GM18507 (cell line): ENCODE measurements around the gene GPR108.
A peak's percentile ranks its signal among the peaks of the same experiment; 100 is the strongest.
"Not testable (repeated sequence)": the region's sequence is repeated elsewhere in the genome, so short reads cannot be mapped to it uniquely, and the experiment has no call there.

ENCODE experiments used
- DNase-seq: peaks from one replicate; pipeline ENCODE4 v3.0.0; 2011; ENCODE audit warnings: low read depth; ENCODE audit not compliant: insufficient read length; ENCODE audit errors: extremely low spot score
- FAIRE-seq: peaks from 2 replicates; lab custom pipeline; 2011; peaks lifted over from hg19 to GRCh38; lab: Jason Lieb, UNC

GPR108 gene

GRCh38 chr19:6762253-6762797, 24.9 kb upstream of the GPR108 start:
- DNase-seq, FAIRE-seq: not testable (repeated sequence)

DNA sequence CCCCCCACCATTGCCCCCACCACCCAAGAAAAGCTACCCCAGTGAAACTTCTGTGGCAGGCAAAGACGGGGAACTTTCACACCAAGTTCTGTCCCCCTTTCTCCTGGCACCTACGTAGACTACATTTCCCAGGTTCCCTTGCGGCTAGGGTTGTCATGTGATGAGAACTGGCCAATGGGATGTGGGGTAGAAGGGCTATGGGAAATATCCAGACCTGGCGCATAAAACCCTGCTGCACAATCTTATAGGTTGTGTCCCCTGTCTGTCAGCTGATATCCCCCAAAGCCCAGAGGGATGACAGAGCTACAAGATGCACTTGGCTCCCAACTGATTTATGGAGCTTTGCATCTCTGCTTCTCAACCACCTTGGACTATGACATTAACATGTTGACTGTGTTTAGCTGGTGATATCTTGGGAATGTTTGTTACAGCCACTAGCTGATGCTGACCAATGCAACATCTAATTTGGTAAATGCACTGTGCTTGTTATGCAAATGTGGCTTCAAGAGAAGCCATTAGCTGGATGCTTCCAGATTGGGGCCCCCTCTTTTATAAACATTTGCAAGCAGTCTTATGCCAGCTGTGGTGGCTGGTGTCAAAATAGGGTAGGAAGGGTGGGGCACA, 23.8 kb upstream of the GPR108 start:
- FAIRE-seq (no peak), DNase-seq (no peak)

DNA sequence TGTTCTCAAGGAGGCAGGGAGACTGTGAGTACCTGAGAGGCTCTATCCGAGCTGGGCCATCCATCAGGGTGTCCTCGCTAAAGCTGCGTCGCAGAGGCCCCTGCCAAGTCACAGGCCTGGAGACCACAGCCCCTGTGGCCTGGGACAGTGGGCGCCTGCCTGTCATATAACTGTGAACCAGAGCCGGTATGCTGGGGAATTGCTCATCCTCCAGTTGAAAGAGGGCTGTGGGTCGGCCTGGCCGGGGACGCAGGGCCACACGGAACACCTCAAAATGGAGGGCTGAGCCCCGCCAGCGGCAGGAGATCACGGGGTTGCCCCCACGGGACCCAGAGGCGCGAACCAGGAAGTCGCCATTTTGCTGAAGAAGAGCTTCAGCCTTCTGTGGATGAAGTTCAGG, 23.2 kb upstream of the GPR108 start:
- DNase-seq = no peak
- no peak for FAIRE-seq

DNA sequence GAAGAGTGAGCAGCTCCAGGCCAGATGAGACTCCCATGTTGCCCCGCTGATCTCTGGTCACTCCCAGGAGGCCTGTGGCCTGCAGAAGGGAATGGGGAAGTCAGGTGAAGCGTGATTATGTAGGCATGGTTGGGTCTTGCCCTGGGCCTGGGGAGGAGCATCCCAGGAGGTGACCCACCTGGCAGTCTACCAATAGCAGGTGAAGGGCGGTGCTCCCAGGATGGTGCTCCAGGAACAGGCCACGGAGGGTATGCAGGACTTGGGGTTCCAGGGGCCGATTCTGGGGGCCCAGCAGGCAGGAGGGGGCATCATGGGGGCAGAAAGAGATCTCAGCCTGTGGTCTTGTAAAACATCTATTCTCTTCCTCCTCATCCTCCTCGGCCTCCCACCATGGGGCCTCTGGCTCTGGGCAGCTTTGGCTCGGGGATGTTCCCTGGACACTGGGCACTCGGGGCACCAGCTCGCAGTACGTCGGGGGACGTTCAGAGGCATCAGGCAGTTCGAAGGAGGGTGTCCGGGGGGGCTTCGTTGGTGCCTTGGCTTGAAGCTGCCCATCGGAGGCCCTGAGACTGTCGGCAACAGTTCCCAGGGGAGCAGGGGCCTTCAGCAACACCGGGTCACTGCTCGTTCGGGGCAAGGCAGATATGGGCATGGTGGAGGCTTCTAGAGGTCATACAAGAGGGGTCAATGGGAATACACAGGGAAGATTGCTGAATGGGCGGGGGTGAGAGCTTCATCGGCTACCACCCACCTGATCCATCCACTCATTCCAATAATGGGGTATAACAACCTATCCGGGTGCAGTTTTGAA, 17.5 kb upstream of the GPR108 start:
- FAIRE-seq = no peak
- no peak for DNase-seq

DNA sequence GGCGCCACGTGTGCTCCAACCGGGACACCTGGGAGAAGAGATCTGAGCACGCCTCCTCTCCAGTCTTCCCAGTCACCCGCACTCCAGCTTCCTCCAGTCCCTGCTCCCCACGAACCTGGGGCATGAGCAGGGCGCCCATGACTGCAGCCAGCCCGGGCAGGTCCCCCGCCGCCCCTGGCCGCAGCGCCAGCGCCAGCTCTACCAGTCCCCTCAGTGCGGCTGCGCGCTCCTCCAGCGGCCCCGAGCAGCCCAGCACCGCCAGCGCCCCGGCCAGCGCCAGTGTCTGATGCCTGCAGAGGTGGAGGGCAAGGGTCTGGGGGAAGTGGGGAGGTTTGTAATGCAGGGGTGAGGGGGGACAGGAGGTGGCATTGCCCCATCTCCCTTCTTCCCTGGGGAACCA, 16.8 kb upstream of the GPR108 start:
- DNase-seq (no peak), FAIRE-seq (no peak)

GRCh38 chr19:6753178-6754031, 16.0 kb upstream of the GPR108 start:
- FAIRE-seq (peak; percentile 98), DNase-seq (peak; percentile 86)

DNA sequence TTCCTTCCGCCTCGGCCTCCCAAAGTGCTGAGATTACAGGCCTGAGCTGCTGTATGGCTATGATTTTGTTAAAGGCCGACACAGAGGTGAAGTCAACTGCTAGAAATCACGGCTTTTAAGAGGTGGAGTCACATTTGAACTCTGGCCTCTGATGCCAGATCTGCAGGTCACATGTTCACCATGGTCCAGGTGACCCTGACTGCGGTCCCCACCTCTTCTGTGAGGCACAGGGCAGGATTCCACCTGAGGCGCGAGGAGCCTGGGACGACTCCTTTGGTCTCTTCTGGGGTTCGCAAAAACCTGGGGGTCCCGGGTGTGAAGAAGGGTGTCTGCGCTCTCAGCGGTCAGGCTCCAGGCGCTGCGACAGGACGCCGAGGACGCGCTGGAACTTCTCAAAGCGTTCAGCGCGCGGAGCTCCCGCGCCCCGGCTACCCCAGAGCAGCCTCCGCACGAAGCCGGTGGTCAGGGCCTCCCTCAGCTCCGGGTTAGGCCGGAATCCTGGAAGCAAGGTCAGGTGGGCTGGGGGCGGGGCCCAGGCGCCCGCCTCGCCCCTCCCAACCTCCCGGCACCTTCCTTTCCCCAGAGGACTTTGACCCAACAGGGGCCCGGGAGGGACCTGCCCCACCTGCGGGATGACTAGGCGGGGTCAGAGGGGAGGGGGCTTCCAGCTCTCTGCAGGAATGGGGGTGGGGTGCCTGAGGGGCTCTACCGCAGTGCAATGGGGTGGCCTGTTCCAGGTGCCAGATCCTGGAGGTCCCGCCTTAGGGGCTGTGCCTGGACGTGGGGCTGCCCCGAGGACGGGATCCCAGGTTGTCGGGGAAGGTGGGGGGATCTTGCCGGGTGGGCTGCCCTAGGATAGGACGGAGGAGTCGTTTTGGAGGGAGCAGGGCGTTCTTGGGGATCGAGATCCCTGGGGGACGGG, 15.1 kb upstream of the GPR108 start:
- FAIRE-seq (peak; percentile 29), DNase-seq (no peak)

GRCh38 chr19:6751189-6751588, 13.8 kb upstream of the GPR108 start:
- no peak for FAIRE-seq
- no peak for DNase-seq

GRCh38 chr19:6750062-6750461, 12.7 kb upstream of the GPR108 start:
- no peak for FAIRE-seq
- DNase-seq = no peak

GRCh38 chr19:6748543-6748942, 11.2 kb upstream of the GPR108 start:
- FAIRE-seq, DNase-seq: not testable (repeated sequence)

- FAIRE-seq (no peak), DNase-seq (no peak)
These were observed 8.6 kb upstream of the GPR108 start for GRCh38 chr19:6745965-6746364.

- FAIRE-seq = no peak
These were observed 7.3 kb upstream of the GPR108 start for GRCh38 chr19:6744381-6745301.

DNA sequence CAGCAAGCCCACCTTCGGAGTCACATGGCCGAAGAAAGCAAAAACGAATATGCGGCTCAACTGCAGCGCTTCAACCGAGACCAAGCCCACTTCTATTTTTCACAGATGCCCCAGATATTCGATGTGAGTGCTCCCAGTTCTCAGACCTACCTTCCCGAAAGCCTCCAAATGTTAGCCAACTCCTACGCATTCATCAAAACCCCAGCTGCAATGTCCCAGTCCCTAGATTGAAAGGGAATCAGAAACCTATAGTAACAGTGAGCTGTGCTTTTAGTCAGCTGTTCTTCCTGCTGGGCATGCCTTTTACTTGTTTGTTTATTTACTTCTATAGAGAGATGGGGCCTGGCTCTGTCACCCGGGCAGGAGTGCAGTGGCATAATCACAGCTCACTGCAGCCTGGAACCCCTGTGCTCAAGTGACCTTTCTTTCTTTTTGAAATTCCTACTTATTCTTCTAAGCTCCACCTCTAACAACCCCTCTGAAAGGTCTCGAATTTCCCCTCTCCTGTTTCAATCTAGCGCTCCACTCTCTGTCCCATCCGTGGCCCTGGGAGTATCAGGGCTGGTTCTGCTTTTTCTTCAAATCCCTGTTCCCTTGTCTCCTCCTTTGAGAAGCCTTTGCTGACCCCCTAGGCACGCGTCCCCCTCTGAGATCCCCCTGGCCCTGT, 6.5 kb upstream of the GPR108 start:
- FAIRE-seq = no peak
- no peak for DNase-seq

More at GRCh38 chr19:6744381-6745301, 7.3 kb upstream of the GPR108 start:
- no peak for DNase-seq

DNA sequence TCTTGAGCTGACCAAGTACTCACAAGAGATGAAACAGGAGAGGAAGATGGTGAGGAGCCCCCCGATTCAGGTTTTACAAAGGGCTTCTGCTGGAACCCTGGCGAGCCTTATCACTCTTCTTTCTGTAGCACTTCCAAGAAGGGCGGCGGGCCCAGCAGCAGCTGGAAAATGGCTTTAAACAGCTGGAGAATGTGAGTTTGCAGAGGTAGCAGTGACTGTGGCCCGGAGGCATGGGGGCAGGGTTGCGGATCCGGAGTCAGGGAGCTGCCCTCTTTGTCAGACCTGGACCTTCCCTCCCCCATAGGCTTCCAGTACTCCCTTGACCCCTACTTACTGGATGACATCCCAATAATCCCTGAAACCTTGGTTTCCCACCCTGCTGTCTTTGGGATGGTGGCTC, 5.7 kb upstream of the GPR108 start:
- DNase-seq (no peak), FAIRE-seq (no peak)

- DNase-seq (no peak), FAIRE-seq (no peak)
These were observed 3.4 kb upstream of the GPR108 start for GRCh38 chr19:6740589-6741343.

DNA sequence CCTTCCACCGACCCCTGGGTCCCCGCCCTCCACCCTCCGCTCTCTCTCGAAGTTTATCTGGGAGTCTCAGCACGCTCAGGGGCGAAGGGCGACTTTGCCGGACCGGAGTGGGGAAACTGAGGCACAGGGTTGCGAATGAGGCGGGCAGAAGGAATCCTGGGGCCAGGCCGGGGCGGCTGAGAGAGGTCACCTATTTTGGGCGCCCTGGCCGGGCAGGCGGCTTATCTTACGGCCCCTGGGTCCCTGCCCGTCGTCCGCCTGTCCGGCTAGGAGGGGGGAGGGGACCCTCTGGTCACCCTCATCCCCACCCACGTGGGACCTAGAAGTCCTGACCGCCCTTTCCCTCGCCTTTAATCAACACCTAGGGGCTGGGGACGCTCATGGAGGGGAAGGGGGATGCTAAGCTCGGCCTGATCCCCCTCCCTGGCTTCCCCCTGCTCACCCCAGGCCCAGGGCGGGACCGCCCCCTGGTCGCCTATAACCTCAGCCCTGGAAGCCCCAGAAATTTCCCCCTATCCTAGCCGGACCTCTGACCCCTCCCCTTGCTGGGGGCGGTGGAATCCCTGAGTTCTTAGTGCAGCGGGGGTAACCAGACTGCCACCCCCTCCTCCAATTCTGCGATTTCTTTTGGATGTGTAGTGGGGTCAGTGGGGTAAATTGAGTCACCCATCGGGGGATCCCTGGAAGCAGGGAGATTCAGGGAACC, 2.7 kb upstream of the GPR108 start:
- DNase-seq = no peak
- FAIRE-seq = no peak
